ENCODE measurements around the gene ANKLE2. TPM values are rescaled to one million over a fixed set of nuclear protein-coding genes. Genes with fewer than 3 reads are reported as not detected.

ANKLE2 gene
- total and polyA plus RNA-seq, 2 of the 13 experiments (the other 11 are each of a cell fraction or from before 2014, with no cell fraction given) = 35.3 to 37.1 TPM

GRCh38 chr12:132774646-132775275 lies 13.1 kb upstream of the ANKLE2 start:
- H3K27ac ChIP-seq (ENCODE audit: extremely low read length, insufficient read depth, low read length) = no peak overlapping the region
- H3K9me3 ChIP-seq (ENCODE audit: low read length) = no peaks in the 10 kb centered on the region
- H3K4me2 ChIP-seq (ENCODE audit: low read depth, low read length) = no peak overlapping the region
- no peaks in the 10 kb centered on the region for H3K27me3 ChIP-seq (ENCODE audit: control insufficient read depth in 1 of 2, insufficient read depth in 2 of 2, low read length in 2 of 2)
- intact Hi-C loops (cut with micrococcal nuclease; ENCODE audit: unreplicated experiment) (no loop called here), in situ Hi-C loops (cut with HindIII; ENCODE audit: extremely low pct_ligation_motif_present, low pct_unique_long_range_greater_than_20kb) (no loop called here)
- ATAC-seq = no peak
- H3K36me3 ChIP-seq (replicated peaks in 1 of 2; ENCODE audit: control insufficient read depth in 1 of 2, insufficient read depth in 2 of 2, low read length in 2 of 2) = peaks cover 36 to 71% of the 10 kb centered on the region in 2 experiments
- ChIA-PET POLR2A (no interaction called here), CTCF (ENCODE audit: low intra/inter-chr PET ratio, low total read pairs) (no interaction called here)
- H2AFZ ChIP-seq (ENCODE audit: low read length) = no peak overlapping the region
- H3K4me1 ChIP-seq (ENCODE audit: insufficient read depth, low read length) = no peaks in the 10 kb centered on the region
- BruUV-seq (replicated peaks) = no TSS peak
- DNase-seq (ENCODE audit: low spot score) = no peak
- H3K4me3 ChIP-seq (replicated peaks in 1 of 3; ENCODE audit: insufficient read depth in 1 of 3, low read depth in 2 of 3, low read length in 3 of 3) = no peak overlapping the region
- H3K79me2 ChIP-seq (ENCODE audit: insufficient read depth, low read length) = no peaks in the 10 kb centered on the region
- TF ChIP-seq ZGPAT (CRISPR knock-in tag; IDR thresholded peaks at IDR 0.05) = no peak
- no peak for TF ChIP-seq RERE (CRISPR knock-in tag; IDR thresholded peaks at IDR 0.05; ENCODE audit: low read depth)
- no peak for TF ChIP-seq ETV5 (CRISPR knock-in tag; IDR thresholded peaks at IDR 0.05; ENCODE audit: borderline replicate concordance)
- TF ChIP-seq NFKB2 (CRISPR knock-in tag; IDR thresholded peaks at IDR 0.05; ENCODE audit: borderline replicate concordance) = no peak
- TF ChIP-seq ZIK1 (CRISPR knock-in tag; IDR thresholded peaks at IDR 0.05; ENCODE audit: borderline replicate concordance, low read depth) = no peak
- TF ChIP-seq SMAD3 (CRISPR knock-in tag; IDR thresholded peaks at IDR 0.05) = no peak
- TF ChIP-seq BRD4 (CRISPR knock-in tag; IDR thresholded peaks at IDR 0.05) = no peak
- no peaks in the 10 kb centered on the region for H4K20me1 ChIP-seq (ENCODE audit: insufficient read depth, low read length)
- no peak overlapping the region for H3K9ac ChIP-seq (ENCODE audit: insufficient read depth, low read depth, low read length)
- WGBS (ENCODE audit: low lambda C conversion rate) = 96% methylated on average over 30 of the region's 30 CpGs
- no peak for FAIRE-seq
